ENCODE data around the gene CD40.

- TF ChIP-seq POLR2A (IDR thresholded peaks at IDR 0.05) (no peak), CTCF (IDR thresholded peaks at IDR 0.05) (no peak)
Observed at GRCh38 chr20:46123482-46124245, 5.5 kb downstream of the CD40 start.
